HCT116 (cell line): ENCODE data around the gene CHST12. TPM values are rescaled to one million over a fixed set of nuclear protein-coding genes. Genes with fewer than 3 reads are reported as not detected.

ENCODE experiments used
- ATAC-seq: fragments of 200-7000 bp; cut with Tn5 transposase; 2 replicates; pipeline ENCODE4 v1.9.1; 2020; ENCODE audit warnings: mild to moderate bottlenecking, moderate library complexity
- BruUV-seq: library from RNA; stranded (reverse); fragments of 400-500 nt; replicated peaks from 2 replicates; lab custom pipeline; 2021; lab: Mats Ljungman, UMichigan
- CTCF ChIA-PET: fragments of 300-600 bp; sonication (Branson Sonifier 250); formaldehyde crosslinking; loops from one replicate; lab custom pipeline; 2021; ENCODE audit warnings: antibody characterized with exemption; lab: Charles Lee
- POLR2A ChIA-PET: fragments of 300-600, 350-600 bp; sonication (Branson Sonifier 250); formaldehyde crosslinking; loops from one replicate; lab custom pipeline; 2021; ENCODE audit warnings: antibody characterized with exemption; lab: Charles Lee
- RAD21 ChIA-PET, 2 experiments: fragments of 300-600 bp; sonication (Branson Sonifier 250); formaldehyde crosslinking; loops; one replicate each; lab custom pipeline; 2023; ENCODE audit warnings: low total read pairs in 2 of 2; ENCODE audit not compliant: uncharacterized antibody in 2 of 2, unreplicated experiment in 2 of 2, low non-redundant PET in 1 of 2; lab: Charles Lee
- DNase-seq: peaks from one replicate; pipeline ENCODE4 v3.0.0-alpha.2; 2010; ENCODE audit warnings: low read depth, low spot score
- H2AFZ ChIP-seq: fragments of 200-600 bp; shearing (Covaris generic), sonication (generic); 2 replicates; pipeline ENCODE4 v1.6.1; 2017; ENCODE audit warnings: low read depth, mixed run types, mixed read lengths, antibody characterized with exemption, low read length; ENCODE audit not compliant: poor library complexity, severe bottlenecking
- H3K27ac ChIP-seq: 2 replicates; pipeline ENCODE4 v1.5.1; 2012; ENCODE audit warnings: low read depth, low read length
- H3K27me3 ChIP-seq: fragments of 200-600 bp; sonication (generic); 2 replicates; pipeline ENCODE4 v1.6.1; 2016; ENCODE audit warnings: mixed run types, low read length, mixed read lengths; ENCODE audit not compliant: insufficient read depth
- H3K36me3 ChIP-seq, 2 experiments: fragments of 200-500 bp in 1 of 2; fragments of 200-600 bp in 1 of 2; sonication (Bioruptor generic) in 1 of 2; sonication (generic) in 1 of 2; 2 replicates each; pipeline versions ENCODE4 v1.5.1 to v1.6.1; 2014 to 2016; ENCODE audit warnings: low read length in 2 of 2, inconsistent platforms in 1 of 2, mixed read lengths in 1 of 2, mixed run types in 1 of 2; ENCODE audit not compliant: insufficient read depth in 2 of 2, control insufficient read depth in 1 of 2
- H3K4me1 ChIP-seq, 2 experiments: fragments of 200-600 bp in 1 of 2; sonication (generic) in 1 of 2; 2 replicates each; pipeline versions ENCODE4 v1.5.1 to v1.6.1; 2012 to 2017; ENCODE audit warnings: low read length in 2 of 2, inconsistent platforms in 1 of 2, mild to moderate bottlenecking in 1 of 2, mixed read lengths in 1 of 2, mixed run types in 1 of 2, moderate library complexity in 1 of 2; ENCODE audit not compliant: insufficient read depth in 2 of 2, control insufficient read depth in 1 of 2
- H3K4me2 ChIP-seq: fragments of 200-600 bp; sonication (generic); 2 replicates; pipeline ENCODE4 v1.6.1; 2017; ENCODE audit warnings: mixed run types, low read length, mixed read lengths
- H3K4me3 ChIP-seq, 2 experiments: fragments of 200-600 bp in 1 of 2; sonication (generic) in 1 of 2; replicated peaks in 1 of 2; 2 replicates each; pipeline ENCODE4 v1.5.1; 2011 to 2016; ENCODE audit warnings: low read length in 2 of 2, control low read depth in 1 of 2, low read depth in 1 of 2, mild to moderate bottlenecking in 1 of 2, mixed read lengths in 1 of 2, mixed run types in 1 of 2
- H3K79me2 ChIP-seq: fragments of 200-600 bp; sonication (generic); 2 replicates; pipeline ENCODE4 v1.6.1; 2017; ENCODE audit warnings: mild to moderate bottlenecking, mixed run types, low read length, moderate library complexity, mixed read lengths; ENCODE audit not compliant: insufficient read depth
- H3K9ac ChIP-seq: fragments of 200-600 bp; sonication (generic); 2 replicates; pipeline ENCODE4 v1.6.1; 2016; ENCODE audit warnings: low read length, mixed read lengths
- H3K9me2 ChIP-seq: fragments of 200-600 bp; sonication (generic), shearing (Covaris generic); 2 replicates; pipeline ENCODE4 v1.6.1; 2017; ENCODE audit warnings: mixed run types, mild to moderate bottlenecking, moderate library complexity; ENCODE audit not compliant: insufficient read depth
- H3K9me3 ChIP-seq, 2 experiments: fragments of 200-500 bp in 1 of 2; fragments of 200-600 bp in 1 of 2; sonication (Bioruptor generic) in 1 of 2; sonication (generic) in 1 of 2; 2 replicates each; pipeline ENCODE4 v1.6.1; 2014 to 2017; ENCODE audit warnings: low read length in 2 of 2, mixed read lengths in 2 of 2, inconsistent platforms in 1 of 2, low read depth in 1 of 2, mild to moderate bottlenecking in 1 of 2, mixed run types in 1 of 2, moderate library complexity in 1 of 2; ENCODE audit not compliant: control insufficient read depth in 1 of 2, insufficient read depth in 1 of 2
- H4K20me1 ChIP-seq: fragments of 200-600 bp; sonication (generic), shearing (Covaris generic); 2 replicates; pipeline ENCODE4 v1.6.1; 2017; ENCODE audit warnings: mixed run types, mild to moderate bottlenecking, moderate library complexity; ENCODE audit not compliant: insufficient read depth
- ATF3 ChIP-seq: IDR thresholded peaks from 2 replicates; pipeline ENCODE4 v1.6.1; 2012
- ELF1 ChIP-seq: IDR thresholded peaks from 2 replicates; pipeline ENCODE4 v1.6.1; 2012; ENCODE audit warnings: low read depth, borderline replicate concordance
- EZH2 ChIP-seq: fragments of 200-600 bp; sonication (generic); IDR thresholded peaks from 2 replicates; pipeline ENCODE4 v1.6.1; 2017; ENCODE audit warnings: antibody characterized with exemption, mixed run types
- FOSL1 ChIP-seq: IDR thresholded peaks from 2 replicates; pipeline ENCODE4 v1.6.1; 2012; ENCODE audit warnings: low read depth
- MAX ChIP-seq: IDR thresholded peaks from 2 replicates; pipeline ENCODE4 v1.6.1; 2012
- POLR2AphosphoS5 ChIP-seq: IDR thresholded peaks from 2 replicates; pipeline ENCODE4 v1.6.1; 2011; ENCODE audit warnings: mild to moderate bottlenecking, low read depth, low read length, moderate library complexity
- RAD21 ChIP-seq: IDR thresholded peaks from 2 replicates; pipeline ENCODE4 v1.6.1; 2012; ENCODE audit warnings: low read depth, mild to moderate bottlenecking
- SIN3A ChIP-seq: IDR thresholded peaks from 2 replicates; pipeline ENCODE4 v1.6.1; 2012; ENCODE audit warnings: low read depth
- SP1 ChIP-seq: IDR thresholded peaks from 2 replicates; pipeline ENCODE4 v1.6.1; 2012; ENCODE audit warnings: low read depth
- YY1 ChIP-seq: IDR thresholded peaks from 2 replicates; pipeline ENCODE4 v1.6.1; 2011; ENCODE audit warnings: low read length, low read depth, moderate library complexity, mild to moderate bottlenecking; ENCODE audit not compliant: insufficient replicate concordance; ENCODE audit errors: extremely low read depth
- ZFX ChIP-seq: fragments of 450-650 bp; IDR thresholded peaks from 2 replicates; pipeline ENCODE4 v1.6.1; 2017
- intact Hi-C: fragments of 100-400 bp; cut with micrococcal nuclease; formaldehyde crosslinking; loops from 2 replicates; pipeline ENCODE4 v1.10.0; 2022
- total RNA-seq: library from RNA; stranded (reverse); gene quantifications from one replicate; pipeline ENCODE4 v1.2.1, GENCODE V29; 2021; ENCODE audit not compliant: unreplicated experiment

CHST12 gene
- total RNA-seq, 1 experiment from 2014 or later, result 14.2 TPM

GRCh38 chr7:2476298-2476697 is 72.9 kb downstream of the CHST12 start, which contains the start of gene GRIFIN:
Gene GRIFIN, minus strand, starts transcription at chr7:2476398. Its CDS starts 15 bp downstream, at chr7:2476383.
- CTCF ChIA-PET, result no interaction called here
- H3K4me2 ChIP-seq, result no peak within 1 kb of the TSS
- ATAC-seq, result no peak
- no peaks in the 10 kb centered on the region for H3K9me2 ChIP-seq
- POLR2A ChIA-PET, result no interaction called here
- peaks cover 9 to 15% of the 10 kb centered on the region in 2 experiments; a peak in 2 of 4 replicates for H3K4me1 ChIP-seq
- H3K36me3 ChIP-seq, result no peaks in the 10 kb centered on the region
- TF ChIP-seq SP1, result no peak
- no peak for TF ChIP-seq EZH2
- no peak for TF ChIP-seq MAX
- TF ChIP-seq RAD21, result no peak
- TF ChIP-seq ZFX, result no peak
- TF ChIP-seq FOSL1, result no peak
- no peak for TF ChIP-seq ATF3
- TF ChIP-seq ELF1, result no peak
- no peak for TF ChIP-seq SIN3A
- no peak for TF ChIP-seq YY1
- TF ChIP-seq POLR2AphosphoS5, result no peak
- H3K27me3 ChIP-seq, result no peaks in the 10 kb centered on the region
- intact Hi-C loops, result no loop called here
- H2AFZ ChIP-seq, result no peak within 1 kb of the TSS
- no peak within 1 kb of the TSS for H3K9ac ChIP-seq
- H4K20me1 ChIP-seq, result no peaks in the 10 kb centered on the region
- BruUV-seq, result no TSS peak
- H3K4me3 ChIP-seq, result no peak within 1 kb of the TSS
- DNase-seq, result no peak
- H3K27ac ChIP-seq, result no peak within 1 kb of the TSS
- H3K79me2 ChIP-seq, result no peaks in the 10 kb centered on the region
- no peaks in the 10 kb centered on the region for H3K9me3 ChIP-seq
- RAD21 ChIA-PET, result no interaction called here
